Lower lobe of right lung (tissue), 2 donors: ENCODE measurements around the gene HAGHL. TPM values are rescaled to one million over a fixed set of nuclear protein-coding genes. Genes with fewer than 3 reads are reported as not detected.

Experiments used
- ATAC-seq, 2 donors: fragments of 200-7000 bp; cut with Tn5 transposase; one replicate each; pipeline ENCODE4 v1.9.1; 2020 to 2022; ENCODE audit warnings: mild to moderate bottlenecking in 2 of 2, moderate library complexity in 2 of 2
- DNase-seq: peaks from one replicate; pipeline ENCODE4 v3.0.0-alpha.2; 2020
- H3K27ac ChIP-seq: fragments of 200-600 bp; one replicate; pipeline ENCODE4 v1.8.0; 2022
- H3K27me3 ChIP-seq: fragments of 200-600 bp; one replicate; pipeline ENCODE4 v1.8.0; 2022; ENCODE audit warnings: low read depth
- H3K36me3 ChIP-seq: fragments of 200-600 bp; one replicate; pipeline ENCODE4 v1.8.0; 2022; ENCODE audit warnings: mild to moderate bottlenecking
- H3K4me1 ChIP-seq: fragments of 200-600 bp; one replicate; pipeline ENCODE4 v1.8.0; 2022
- H3K4me3 ChIP-seq: fragments of 200-600 bp; one replicate; pipeline ENCODE4 v1.8.0; 2022; ENCODE audit warnings: mild to moderate bottlenecking
- H3K9me3 ChIP-seq: fragments of 200-600 bp; one replicate; pipeline ENCODE4 v1.8.0; 2022
- CTCF ChIP-seq: fragments of 200-600 bp; IDR thresholded peaks from one replicate; pipeline ENCODE4 v1.8.0; 2022; ENCODE audit warnings: antibody characterized with exemption, mild to moderate bottlenecking
- intact Hi-C: fragments of 100-400 bp; cut with DNase I; formaldehyde crosslinking; loops from one replicate; pipeline ENCODE4 v1.11.0; 2022
- total RNA-seq: library from RNA; stranded (reverse); fragmentation: NEBNext Ultra II Directional; extraction: Animal tissue kit (Norgen Biotek cat#: 25700); gene quantifications from one replicate; pipeline ENCODE4 v1.2.1, GENCODE V29; 2021
- donor health status: DM: no; HTN: yes; CAD: no; lungs with severe emphysema.

The HAGHL gene
- total RNA-seq, 1 donor from 2014 or later, result 15.6 TPM

DNA sequence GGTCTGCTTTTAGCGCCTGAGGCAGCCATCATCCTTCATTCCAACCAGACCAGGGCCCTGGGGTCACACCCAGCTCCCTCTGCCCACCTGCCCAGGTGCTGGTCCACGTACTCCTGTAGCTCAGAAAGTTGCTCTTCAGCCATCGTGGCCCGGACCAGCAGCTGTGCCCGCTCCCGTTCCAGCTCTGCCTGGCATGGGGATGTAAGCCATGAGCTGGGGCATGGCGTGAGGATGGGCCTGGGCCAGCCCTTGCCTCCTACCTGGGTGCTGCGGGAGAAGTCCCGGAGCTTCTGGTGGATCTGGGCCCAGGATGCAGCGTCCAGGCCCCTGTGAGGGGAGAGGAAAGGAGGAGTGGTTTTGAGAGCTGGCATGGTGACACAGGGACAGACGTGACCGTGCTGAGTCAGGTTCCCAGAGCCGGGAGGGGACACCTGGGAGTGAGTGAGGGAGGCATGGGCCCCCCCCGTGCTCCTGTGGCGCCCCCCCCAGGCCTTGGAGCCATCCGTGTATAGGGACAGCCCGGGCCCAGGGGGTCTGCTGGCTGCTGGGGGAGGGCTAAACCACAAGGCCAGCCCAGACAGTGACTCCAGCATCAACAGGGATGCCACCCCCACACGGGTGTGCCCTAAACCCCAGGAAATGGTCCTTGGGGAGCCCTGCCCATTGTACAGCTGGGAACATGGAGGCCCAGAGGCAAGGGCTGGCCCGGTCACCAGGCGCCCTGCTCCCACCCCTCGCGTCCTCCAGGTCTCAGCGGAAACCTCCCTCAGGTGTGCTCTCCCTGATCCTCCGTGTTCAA, 3.9 kb upstream of the HAGHL start:
- Histone ChIP-seq H3K9me3 (no peaks in the 10 kb centered on the region), H3K4me1 (peaks cover 40% of the 10 kb centered on the region), H3K4me3 (no peak overlapping the region), H3K36me3 (peaks cover 5% of the 10 kb centered on the region), H3K27me3 (peaks cover 24% of the 10 kb centered on the region), H3K27ac (no peak overlapping the region)
- ATAC-seq (no peak), DNase-seq (no peak)
- intact Hi-C loops, result no loop called here
- no peak for TF ChIP-seq CTCF

DNA sequence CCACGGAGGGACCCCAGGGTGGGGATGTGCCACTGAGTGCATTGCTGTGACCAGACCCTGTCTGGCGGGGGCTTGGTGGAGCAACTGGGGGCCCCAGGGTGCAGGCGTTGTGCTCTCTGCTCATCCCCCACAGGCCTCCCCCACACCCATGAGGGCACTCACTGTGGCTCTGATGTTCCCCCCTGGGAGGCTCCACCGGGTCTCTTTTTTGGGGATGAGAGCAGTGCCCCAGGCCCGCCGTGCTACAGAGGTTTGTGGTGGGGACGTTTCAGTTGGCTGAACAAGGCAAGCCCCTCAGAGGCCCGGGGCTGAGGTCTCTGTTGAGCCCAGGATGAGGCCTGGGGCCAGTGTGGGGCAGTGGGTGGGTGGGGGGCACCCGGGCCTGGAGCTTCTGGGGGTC, 3.2 kb upstream of the HAGHL start:
- H3K4me3 ChIP-seq, result no peak overlapping the region
- H3K27me3 ChIP-seq, result peaks cover 31% of the 10 kb centered on the region
- peaks cover 47% of the 10 kb centered on the region for H3K4me1 ChIP-seq
- intact Hi-C loops, result no loop called here
- H3K36me3 ChIP-seq, result peaks cover 5% of the 10 kb centered on the region
- ATAC-seq, result no peak
- no peak for TF ChIP-seq CTCF
- DNase-seq, result no peak
- no peak overlapping the region for H3K27ac ChIP-seq
- no peaks in the 10 kb centered on the region for H3K9me3 ChIP-seq

- DNase-seq, result no peak
- peaks cover 5% of the 10 kb centered on the region for H3K36me3 ChIP-seq
- intact Hi-C loops, result no loop called here
- H3K4me3 ChIP-seq, result no peak overlapping the region
- H3K27me3 ChIP-seq, result peaks cover 31% of the 10 kb centered on the region
- no peak for ATAC-seq
- no peak overlapping the region for H3K27ac ChIP-seq
- H3K9me3 ChIP-seq, result no peaks in the 10 kb centered on the region
- H3K4me1 ChIP-seq, result peaks cover 45% of the 10 kb centered on the region
- TF ChIP-seq CTCF, result no peak
These were observed 2.5 kb upstream of the HAGHL start for GRCh38 chr16:724188-725040.

- no peaks in the 10 kb centered on the region for H3K9me3 ChIP-seq
- TF ChIP-seq CTCF, result no peak
- H3K4me3 ChIP-seq, result no peak overlapping the region
- H3K27ac ChIP-seq, result no peak overlapping the region
- peaks cover 5% of the 10 kb centered on the region for H3K36me3 ChIP-seq
- no peak for DNase-seq
- intact Hi-C loops, result no loop called here
- peaks cover 31% of the 10 kb centered on the region for H3K27me3 ChIP-seq
- no peak for ATAC-seq
- peaks cover 39% of the 10 kb centered on the region for H3K4me1 ChIP-seq
These were observed 1.9 kb upstream of the HAGHL start for GRCh38 chr16:725041-725376.

GRCh38 chr16:725463-726187, 1.3 kb upstream of the HAGHL start:
- intact Hi-C loops, result no loop called here

More at GRCh38 chr16:725463-726187, 1.3 kb upstream of the HAGHL start:
- Histone ChIP-seq H3K36me3 (peaks cover 5% of the 10 kb centered on the region), H3K4me3 (no peak overlapping the region), H3K4me1 (peaks cover 33% of the 10 kb centered on the region), H3K27ac (no peak overlapping the region), H3K9me3 (no peaks in the 10 kb centered on the region), H3K27me3 (peaks cover 31% of the 10 kb centered on the region)
- DNase-seq (no peak), ATAC-seq (no peak)
- TF ChIP-seq CTCF, result no peak
